ENCODE data around the gene CFAP58.

DNA sequence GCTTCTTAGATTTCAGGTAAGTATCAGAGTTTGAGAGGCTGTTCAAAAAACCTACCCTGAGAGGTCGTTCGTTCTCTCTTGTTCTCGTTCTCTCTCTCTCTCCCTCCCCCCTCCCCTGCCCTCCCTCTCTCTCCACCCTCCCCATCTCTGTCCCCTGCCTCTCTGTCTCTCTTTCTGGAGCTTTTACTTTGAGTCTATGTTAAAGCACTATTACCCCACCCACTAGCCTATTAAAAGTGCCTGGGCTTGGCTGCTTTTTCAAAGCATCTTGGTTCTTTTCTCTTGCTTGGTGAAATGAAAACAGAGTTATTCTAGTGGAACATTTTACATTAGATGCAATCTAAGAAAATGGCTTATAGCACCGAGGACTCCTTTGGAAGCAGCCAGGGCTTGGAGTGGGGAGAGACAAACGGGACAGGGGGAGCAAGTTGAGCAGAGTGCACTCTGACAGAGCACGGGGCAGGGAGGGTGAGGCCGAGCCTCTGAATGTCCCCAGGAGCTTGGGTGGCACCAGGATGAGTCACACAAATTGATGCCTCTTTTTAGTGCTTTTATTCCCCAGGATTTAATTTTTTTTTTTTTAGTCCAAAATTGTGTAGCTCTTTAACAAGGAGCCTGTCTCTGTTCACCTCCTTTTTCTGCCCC is 134.3 kb downstream of the CFAP58 start:
- TF ChIP-seq, protein P1, sequence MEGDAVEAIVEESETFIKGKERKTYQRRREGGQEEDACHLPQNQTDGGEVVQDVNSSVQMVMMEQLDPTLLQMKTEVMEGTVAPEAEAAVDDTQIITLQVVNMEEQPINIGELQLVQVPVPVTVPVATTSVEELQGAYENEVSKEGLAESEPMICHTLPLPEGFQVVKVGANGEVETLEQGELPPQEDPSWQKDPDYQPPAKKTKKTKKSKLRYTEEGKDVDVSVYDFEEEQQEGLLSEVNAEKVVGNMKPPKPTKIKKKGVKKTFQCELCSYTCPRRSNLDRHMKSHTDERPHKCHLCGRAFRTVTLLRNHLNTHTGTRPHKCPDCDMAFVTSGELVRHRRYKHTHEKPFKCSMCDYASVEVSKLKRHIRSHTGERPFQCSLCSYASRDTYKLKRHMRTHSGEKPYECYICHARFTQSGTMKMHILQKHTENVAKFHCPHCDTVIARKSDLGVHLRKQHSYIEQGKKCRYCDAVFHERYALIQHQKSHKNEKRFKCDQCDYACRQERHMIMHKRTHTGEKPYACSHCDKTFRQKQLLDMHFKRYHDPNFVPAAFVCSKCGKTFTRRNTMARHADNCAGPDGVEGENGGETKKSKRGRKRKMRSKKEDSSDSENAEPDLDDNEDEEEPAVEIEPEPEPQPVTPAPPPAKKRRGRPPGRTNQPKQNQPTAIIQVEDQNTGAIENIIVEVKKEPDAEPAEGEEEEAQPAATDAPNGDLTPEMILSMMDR (IDR thresholded peaks at IDR 0.05), result no peak
- TF ChIP-seq EZH2 (IDR thresholded peaks at IDR 0.05; ENCODE audit: borderline replicate concordance, insufficient read depth, low read depth, low read length, poor library complexity, severe bottlenecking), result no peak

Measured in B cell (primary cell).